Endothelial cell (in vitro differentiated cells): ENCODE results near the gene CNIH2. TPM values are rescaled to one million over a fixed set of nuclear protein-coding genes. Genes with fewer than 3 reads are reported as not detected.

Source experiments
- DNase-seq: peaks from one replicate; pipeline ENCODE4 v3.0.0; 2021; ENCODE audit warnings: low spot score
- H3K27ac Mint-ChIP-seq: one replicate; pipeline ENCODE4 v1.8.0; 2021; ENCODE audit warnings: mixed read lengths, inconsistent platforms; ENCODE audit not compliant: unreplicated experiment
- H3K27me3 Mint-ChIP-seq: one replicate; pipeline ENCODE4 v1.8.0; 2021; ENCODE audit warnings: mild to moderate bottlenecking, moderate library complexity, mixed read lengths, inconsistent platforms; ENCODE audit not compliant: unreplicated experiment
- H3K36me3 Mint-ChIP-seq: one replicate; pipeline ENCODE4 v1.8.0; 2021; ENCODE audit warnings: mild to moderate bottlenecking, low read depth, mixed read lengths, inconsistent platforms; ENCODE audit not compliant: unreplicated experiment
- H3K4me1 Mint-ChIP-seq: one replicate; pipeline ENCODE4 v1.8.0; 2021; ENCODE audit warnings: mild to moderate bottlenecking, mixed read lengths, inconsistent platforms; ENCODE audit not compliant: unreplicated experiment
- H3K4me3 Mint-ChIP-seq: one replicate; pipeline ENCODE4 v1.8.0; 2021; ENCODE audit warnings: mild to moderate bottlenecking, mixed read lengths, inconsistent platforms; ENCODE audit not compliant: unreplicated experiment
- H3K9me3 Mint-ChIP-seq: one replicate; pipeline ENCODE4 v1.8.0; 2021; ENCODE audit warnings: mixed read lengths, inconsistent platforms; ENCODE audit not compliant: unreplicated experiment
- total RNA-seq: library from RNA; stranded (reverse); fragmentation: NEBNext Ultra II Directional; extraction: Animal tissue kit (Norgen Biotek cat#: 25700); gene quantifications from one replicate; pipeline ENCODE4 v1.2.1, GENCODE V29; 2021; ENCODE audit not compliant: unreplicated experiment
- TF ChIP-seq, protein P1 (sequence below): fragments of 200-600 bp; sonication (generic); IDR thresholded peaks from one replicate; pipeline ENCODE4 v1.5.0; 2021; ENCODE audit warnings: antibody characterized with exemption; ENCODE audit not compliant: unreplicated experiment

Gene CNIH2
- total RNA-seq, 1 donor from 2014 or later = 1.9 TPM

DNA sequence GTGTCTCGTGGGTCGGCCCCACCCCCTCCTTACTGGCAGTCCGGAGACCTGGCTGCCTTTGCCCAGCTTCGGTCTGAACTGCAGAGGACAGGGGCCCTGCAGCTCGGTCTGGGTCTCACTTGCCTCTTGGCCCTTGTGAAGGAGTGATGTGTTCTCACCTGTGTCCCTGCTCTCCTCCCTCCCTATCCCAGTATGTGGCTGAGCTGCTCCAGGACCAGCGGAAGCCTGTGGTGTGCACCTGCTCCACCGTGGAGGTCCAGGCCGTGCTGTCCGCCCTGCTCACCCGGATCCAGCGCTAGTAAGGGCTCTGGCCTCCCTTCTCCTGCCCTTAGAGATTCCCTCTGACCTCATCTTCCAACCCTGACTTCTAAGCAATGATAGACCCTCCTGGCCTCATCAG is 45.2 kb upstream of the CNIH2 start:
- DNase-seq = no peak
- TF ChIP-seq, protein P1, sequence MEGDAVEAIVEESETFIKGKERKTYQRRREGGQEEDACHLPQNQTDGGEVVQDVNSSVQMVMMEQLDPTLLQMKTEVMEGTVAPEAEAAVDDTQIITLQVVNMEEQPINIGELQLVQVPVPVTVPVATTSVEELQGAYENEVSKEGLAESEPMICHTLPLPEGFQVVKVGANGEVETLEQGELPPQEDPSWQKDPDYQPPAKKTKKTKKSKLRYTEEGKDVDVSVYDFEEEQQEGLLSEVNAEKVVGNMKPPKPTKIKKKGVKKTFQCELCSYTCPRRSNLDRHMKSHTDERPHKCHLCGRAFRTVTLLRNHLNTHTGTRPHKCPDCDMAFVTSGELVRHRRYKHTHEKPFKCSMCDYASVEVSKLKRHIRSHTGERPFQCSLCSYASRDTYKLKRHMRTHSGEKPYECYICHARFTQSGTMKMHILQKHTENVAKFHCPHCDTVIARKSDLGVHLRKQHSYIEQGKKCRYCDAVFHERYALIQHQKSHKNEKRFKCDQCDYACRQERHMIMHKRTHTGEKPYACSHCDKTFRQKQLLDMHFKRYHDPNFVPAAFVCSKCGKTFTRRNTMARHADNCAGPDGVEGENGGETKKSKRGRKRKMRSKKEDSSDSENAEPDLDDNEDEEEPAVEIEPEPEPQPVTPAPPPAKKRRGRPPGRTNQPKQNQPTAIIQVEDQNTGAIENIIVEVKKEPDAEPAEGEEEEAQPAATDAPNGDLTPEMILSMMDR = no peak
- Mint-ChIP-seq H3K4me3 (peak overlapping the region; percentile 71), H3K27me3 (peaks cover 7% of the 10 kb centered on the region), H3K27ac (no peak overlapping the region), H3K4me1 (no peaks in the 10 kb centered on the region), H3K36me3 (peaks cover 59% of the 10 kb centered on the region), H3K9me3 (no peaks in the 10 kb centered on the region)

- peak overlapping the region; percentile 67 for H3K4me3 Mint-ChIP-seq
- H3K9me3 Mint-ChIP-seq = no peaks in the 10 kb centered on the region
- no peaks in the 10 kb centered on the region for H3K4me1 Mint-ChIP-seq
- TF ChIP-seq, protein P1 = no peak
- no peak for DNase-seq
- H3K36me3 Mint-ChIP-seq = peaks cover 58% of the 10 kb centered on the region
- peaks cover 10% of the 10 kb centered on the region for H3K27me3 Mint-ChIP-seq
- H3K27ac Mint-ChIP-seq = no peak overlapping the region
These were observed 44.7 kb upstream of the CNIH2 start for GRCh38 chr11:66233301-66233700.

DNA sequence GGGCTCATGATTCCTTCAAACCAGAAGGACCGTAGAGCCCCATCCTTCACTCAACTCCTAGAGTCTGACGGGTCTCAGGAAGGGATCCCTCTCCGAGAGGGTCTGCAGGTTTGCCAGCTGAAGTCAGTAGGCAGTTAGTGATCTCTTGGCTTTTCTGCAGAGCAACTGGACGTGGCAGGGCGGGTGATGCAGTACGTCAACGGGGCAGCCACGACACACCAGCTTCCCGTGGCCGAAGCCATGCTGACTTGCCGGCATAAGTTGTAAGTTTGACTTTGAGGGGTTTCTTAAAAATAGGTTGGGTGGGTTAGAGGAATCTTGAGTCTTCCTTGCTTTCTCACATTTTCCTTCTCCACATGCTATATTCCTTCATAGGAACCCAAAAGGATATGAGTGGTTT is 42.8 kb upstream of the CNIH2 start:
- Mint-ChIP-seq H3K9me3 (no peaks in the 10 kb centered on the region), H3K27ac (no peak overlapping the region), H3K4me3 (no peak overlapping the region), H3K36me3 (peaks cover 52% of the 10 kb centered on the region), H3K27me3 (peaks cover 11% of the 10 kb centered on the region), H3K4me1 (no peaks in the 10 kb centered on the region)
- TF ChIP-seq, protein P1 = no peak
- DNase-seq = no peak

- Mint-ChIP-seq H3K27ac (no peak overlapping the region), H3K36me3 (peaks cover 51% of the 10 kb centered on the region), H3K4me1 (no peaks in the 10 kb centered on the region), H3K4me3 (no peak overlapping the region), H3K27me3 (peaks cover 12% of the 10 kb centered on the region), H3K9me3 (no peaks in the 10 kb centered on the region)
- DNase-seq = no peak
- TF ChIP-seq, protein P1 = no peak
These were observed 40.1 kb upstream of the CNIH2 start for GRCh38 chr11:66237867-66238266.

DNA sequence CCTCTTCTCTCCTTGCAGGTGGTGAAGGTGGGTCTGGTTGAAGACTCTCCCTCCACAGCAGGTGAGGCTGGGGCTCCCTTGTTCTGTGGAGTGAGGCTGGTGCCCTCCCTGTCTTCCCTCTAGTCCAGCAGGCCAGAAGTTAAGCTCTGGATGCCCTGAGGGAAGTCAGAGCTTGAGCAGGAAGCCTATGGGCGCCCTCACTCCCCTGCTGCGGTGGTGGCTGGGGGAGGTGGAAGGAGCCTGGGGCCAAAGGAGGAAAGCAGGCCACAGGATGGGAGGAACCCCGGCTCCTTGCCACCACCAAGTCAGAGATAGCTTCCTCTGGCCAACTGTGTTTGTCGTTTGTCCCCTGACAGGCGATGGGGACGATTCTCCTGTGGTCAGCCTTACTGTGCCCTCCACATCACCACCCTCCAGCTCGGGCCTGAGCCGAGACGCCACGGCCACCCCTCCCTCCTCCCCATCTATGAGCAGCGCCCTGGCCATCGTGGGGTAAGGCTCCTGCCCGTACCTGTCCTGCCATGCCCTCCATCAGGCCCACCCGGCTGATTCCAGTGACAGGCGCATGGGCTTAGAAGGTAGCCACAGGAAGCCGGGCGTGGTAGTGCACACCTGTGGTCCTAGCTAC is 39.1 kb upstream of the CNIH2 start:
- Mint-ChIP-seq H3K4me1 (no peaks in the 10 kb centered on the region), H3K36me3 (peaks cover 44% of the 10 kb centered on the region), H3K27me3 (peaks cover 11% of the 10 kb centered on the region), H3K9me3 (no peaks in the 10 kb centered on the region), H3K4me3 (no peak overlapping the region), H3K27ac (no peak overlapping the region)
- DNase-seq = no peak
- TF ChIP-seq, protein P1 = no peak
